HUES6 (cell line): ENCODE data around the gene DRD1.

Experiments
- H3K27ac ChIP-seq: 2 replicates; pipeline ENCODE4 v1.7.0; 2013; ENCODE audit warnings: low read depth, mild to moderate bottlenecking, low read length, inconsistent platforms
- H3K27me3 ChIP-seq: 2 replicates; pipeline ENCODE4 v1.6.1; 2013; ENCODE audit warnings: low read length; ENCODE audit not compliant: control insufficient read depth, insufficient read depth
- H3K36me3 ChIP-seq: 2 replicates; pipeline ENCODE4 v1.6.1; 2013; ENCODE audit warnings: low read length; ENCODE audit not compliant: control insufficient read depth, insufficient read depth
- H3K4me1 ChIP-seq: 2 replicates; pipeline ENCODE4 v1.6.1; 2013; ENCODE audit warnings: low read length; ENCODE audit not compliant: control insufficient read depth, insufficient read depth
- H3K4me3 ChIP-seq: 2 replicates; pipeline ENCODE4 v1.5.1; 2013; ENCODE audit warnings: low read depth, low read length
- H3K9ac ChIP-seq: one replicate; pipeline ENCODE4 v1.6.1; 2013; ENCODE audit warnings: mild to moderate bottlenecking, low read length
- H3K9me3 ChIP-seq: 2 replicates; pipeline ENCODE4 v1.6.1; 2013; ENCODE audit warnings: low read depth, low read length; ENCODE audit not compliant: control insufficient read depth, insufficient read depth

DRD1 gene

GRCh38 chr5:175393897-175394296 is 50.1 kb downstream of the DRD1 start:
- Histone ChIP-seq H3K36me3 (no peaks in the 10 kb centered on the region), H3K9ac (no peak overlapping the region), H3K4me1 (no peaks in the 10 kb centered on the region), H3K27me3 (no peaks in the 10 kb centered on the region), H3K27ac (no peak overlapping the region), H3K9me3 (peaks cover 10% of the 10 kb centered on the region; the same call in 1 of the 2 replicates), H3K4me3 (no peak overlapping the region)

DNA sequence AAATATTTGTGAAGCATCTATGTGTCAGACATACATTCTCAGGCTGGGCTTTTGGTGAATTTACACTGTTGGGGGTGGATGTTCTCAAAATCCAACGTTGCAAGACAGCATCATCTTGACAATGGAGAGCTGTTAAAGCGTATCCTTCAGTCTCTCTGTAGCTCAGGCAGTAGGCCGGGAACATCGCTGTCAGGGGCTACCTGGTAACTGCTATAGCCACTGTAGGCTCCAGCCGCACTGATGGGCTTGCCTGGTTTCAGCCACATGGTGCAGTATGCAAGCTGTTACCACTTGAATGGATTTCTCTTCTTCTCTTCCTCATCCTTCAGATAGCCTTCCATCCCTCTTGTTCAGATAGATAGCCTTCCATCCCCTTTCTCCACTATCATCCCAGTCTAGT is 51.7 kb downstream of the DRD1 start:
- peaks cover 8% of the 10 kb centered on the region; the same call in 1 of the 2 replicates for H3K9me3 ChIP-seq
- no peak overlapping the region for H3K4me3 ChIP-seq
- H3K27ac ChIP-seq = no peak overlapping the region
- H3K4me1 ChIP-seq = peaks cover 2% of the 10 kb centered on the region
- H3K9ac ChIP-seq = no peak overlapping the region
- H3K36me3 ChIP-seq = no peaks in the 10 kb centered on the region
- H3K27me3 ChIP-seq = no peaks in the 10 kb centered on the region

DNA sequence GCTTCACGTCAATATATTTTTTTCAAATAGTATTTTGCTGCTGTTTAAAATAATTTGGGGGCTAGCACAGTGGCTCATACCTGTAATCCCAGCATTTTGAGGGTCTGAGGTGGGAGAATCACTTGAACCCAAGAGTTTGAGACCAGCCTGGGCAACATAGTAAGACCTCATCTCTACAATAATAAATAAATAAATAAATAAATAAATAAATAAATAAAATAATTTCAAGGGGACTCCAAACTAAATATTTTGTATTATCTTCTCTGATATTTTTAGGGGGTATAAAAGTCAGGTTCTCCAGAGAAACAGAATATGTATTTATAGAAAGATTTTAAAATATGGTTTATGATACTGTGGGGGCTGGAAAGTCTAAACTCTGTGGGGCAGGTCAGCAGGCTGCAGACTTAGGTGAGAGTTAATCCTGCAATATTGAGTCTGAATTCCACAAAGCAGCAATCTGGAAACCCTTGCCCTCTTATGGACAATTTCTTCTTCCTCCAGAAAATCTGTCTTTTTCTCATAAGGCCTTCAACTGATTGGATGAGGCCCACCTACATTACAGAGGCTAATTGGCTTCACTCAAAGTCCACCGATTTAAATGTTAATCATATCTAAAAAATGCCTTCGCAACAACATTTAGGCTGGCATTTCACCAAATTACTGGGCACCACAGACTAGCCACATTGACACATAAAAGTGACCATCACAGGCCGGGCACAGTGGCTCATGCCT is 53.5 kb downstream of the DRD1 start:
- Histone ChIP-seq H3K9ac (no peak overlapping the region), H3K27ac (no peak overlapping the region), H3K4me3 (no peak overlapping the region), H3K36me3 (no peaks in the 10 kb centered on the region), H3K4me1 (peaks cover 8% of the 10 kb centered on the region), H3K27me3 (no peaks in the 10 kb centered on the region), H3K9me3 (no peaks in the 10 kb centered on the region)
